Smooth muscle cell (in vitro differentiated cells): ENCODE measurements around the gene BCL2. TPM values are rescaled to one million over a fixed set of nuclear protein-coding genes. Genes with fewer than 3 reads are reported as not detected.

Experiments used
- DNase-seq: peaks from one replicate; lab custom pipeline; 2025; ENCODE audit not compliant: unreplicated experiment; lab: John Stamatoyannopoulos, UW
- H2AFZ ChIP-seq: fragments of 200-600 bp; sonication (generic); 2 replicates; pipeline ENCODE4 v1.6.0; 2016; ENCODE audit warnings: antibody characterized with exemption, low read depth, mild to moderate bottlenecking
- H3F3A ChIP-seq: fragments of 200-600 bp; sonication (generic); 2 replicates; pipeline ENCODE4 v1.6.0; 2017; ENCODE audit warnings: antibody characterized with exemption, low read depth
- H3K27ac ChIP-seq: fragments of 200-600 bp; sonication (generic); 2 replicates; pipeline ENCODE4 v1.5.1; 2016; ENCODE audit warnings: low read depth, mild to moderate bottlenecking
- H3K27me3 ChIP-seq: fragments of 200-600 bp; sonication (generic); 2 replicates; pipeline ENCODE4 v1.6.1; 2016; ENCODE audit warnings: low read depth, mild to moderate bottlenecking
- H3K36me3 ChIP-seq: fragments of 200-600 bp; sonication (generic); 2 replicates; pipeline ENCODE4 v1.5.1; 2016; ENCODE audit warnings: low read depth
- H3K4me1 ChIP-seq: fragments of 200-600 bp; sonication (generic); 2 replicates; pipeline ENCODE4 v1.5.1; 2016; ENCODE audit warnings: low read depth
- H3K4me2 ChIP-seq: fragments of 200-600 bp; sonication (generic); 2 replicates; pipeline ENCODE4 v1.6.0; 2016; ENCODE audit warnings: mild to moderate bottlenecking
- H3K4me3 ChIP-seq: fragments of 200-600 bp; sonication (generic); 2 replicates; pipeline ENCODE4 v1.5.1; 2016; ENCODE audit warnings: mild to moderate bottlenecking
- H3K79me2 ChIP-seq: fragments of 200-600 bp; sonication (generic); 2 replicates; pipeline ENCODE4 v1.6.0; 2016; ENCODE audit warnings: low read depth, mild to moderate bottlenecking
- H3K9ac ChIP-seq: fragments of 200-600 bp; sonication (generic); 2 replicates; pipeline ENCODE4 v1.6.0; 2016; ENCODE audit warnings: low read depth
- H3K9me3 ChIP-seq: fragments of 200-600 bp; sonication (generic); replicated peaks from 2 replicates; pipeline ENCODE4 v1.5.1; 2016; ENCODE audit warnings: low read depth
- H4K20me1 ChIP-seq: fragments of 200-600 bp; sonication (generic); 2 replicates; pipeline ENCODE4 v1.6.0; 2016; ENCODE audit warnings: low read depth
- WGBS: methylation state at CpG from one replicate; pipeline ENCODE4 v1.1.7; 2016; ENCODE audit warnings: low lambda C conversion rate; 5-methylcytosine and 5-hydroxymethylcytosine counted together
- polyA plus RNA-seq: library from polyadenylated mRNA; unstranded; fragments of >200 nt; fragmentation: Nextera tagmentation; extraction: Ambion mirVana; gene quantifications from 2 replicates; pipeline ENCODE4 v1.2.1, GENCODE V29; 2016
- total RNA-seq: library from RNA; depleted of rRNA; stranded (reverse); fragments of >200 nt; gene quantifications from 2 replicates; pipeline ENCODE4 v1.2.3, GENCODE V29; 2014
- TF ChIP-seq, protein P1 (sequence below): fragments of 200-600 bp; sonication (generic); IDR thresholded peaks from 2 replicates; pipeline ENCODE4 v1.5.1; 2017; ENCODE audit warnings: borderline replicate concordance, mild to moderate bottlenecking, antibody characterized with exemption; ENCODE audit not compliant: insufficient read depth, poor library complexity, severe bottlenecking

The BCL2 gene
- total and polyA plus RNA-seq, 2 experiments from 2014 or later: 0.85 TPM; not detected in 1

- no peak overlapping the region for H3K9ac ChIP-seq
- H3F3A ChIP-seq: no peaks in the 10 kb centered on the region
- H3K27me3 ChIP-seq: peaks cover 5% of the 10 kb centered on the region
- no peaks in the 10 kb centered on the region for H3K4me1 ChIP-seq
- H3K4me3 ChIP-seq: no peak overlapping the region
- DNase-seq: no peak
- no peak overlapping the region for H3K4me2 ChIP-seq
- no peaks in the 10 kb centered on the region for H3K9me3 ChIP-seq
- no peak overlapping the region for H3K27ac ChIP-seq
- no peaks in the 10 kb centered on the region for H3K79me2 ChIP-seq
- no peaks in the 10 kb centered on the region for H3K36me3 ChIP-seq
- TF ChIP-seq, protein P1, sequence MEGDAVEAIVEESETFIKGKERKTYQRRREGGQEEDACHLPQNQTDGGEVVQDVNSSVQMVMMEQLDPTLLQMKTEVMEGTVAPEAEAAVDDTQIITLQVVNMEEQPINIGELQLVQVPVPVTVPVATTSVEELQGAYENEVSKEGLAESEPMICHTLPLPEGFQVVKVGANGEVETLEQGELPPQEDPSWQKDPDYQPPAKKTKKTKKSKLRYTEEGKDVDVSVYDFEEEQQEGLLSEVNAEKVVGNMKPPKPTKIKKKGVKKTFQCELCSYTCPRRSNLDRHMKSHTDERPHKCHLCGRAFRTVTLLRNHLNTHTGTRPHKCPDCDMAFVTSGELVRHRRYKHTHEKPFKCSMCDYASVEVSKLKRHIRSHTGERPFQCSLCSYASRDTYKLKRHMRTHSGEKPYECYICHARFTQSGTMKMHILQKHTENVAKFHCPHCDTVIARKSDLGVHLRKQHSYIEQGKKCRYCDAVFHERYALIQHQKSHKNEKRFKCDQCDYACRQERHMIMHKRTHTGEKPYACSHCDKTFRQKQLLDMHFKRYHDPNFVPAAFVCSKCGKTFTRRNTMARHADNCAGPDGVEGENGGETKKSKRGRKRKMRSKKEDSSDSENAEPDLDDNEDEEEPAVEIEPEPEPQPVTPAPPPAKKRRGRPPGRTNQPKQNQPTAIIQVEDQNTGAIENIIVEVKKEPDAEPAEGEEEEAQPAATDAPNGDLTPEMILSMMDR: no peak
- H2AFZ ChIP-seq: no peak overlapping the region
- WGBS: 72% methylated on average over 12 of the region's 12 CpGs
- no peaks in the 10 kb centered on the region for H4K20me1 ChIP-seq
These were observed 56.9 kb downstream of the BCL2 start for GRCh38 chr18:63262369-63263335.

DNA sequence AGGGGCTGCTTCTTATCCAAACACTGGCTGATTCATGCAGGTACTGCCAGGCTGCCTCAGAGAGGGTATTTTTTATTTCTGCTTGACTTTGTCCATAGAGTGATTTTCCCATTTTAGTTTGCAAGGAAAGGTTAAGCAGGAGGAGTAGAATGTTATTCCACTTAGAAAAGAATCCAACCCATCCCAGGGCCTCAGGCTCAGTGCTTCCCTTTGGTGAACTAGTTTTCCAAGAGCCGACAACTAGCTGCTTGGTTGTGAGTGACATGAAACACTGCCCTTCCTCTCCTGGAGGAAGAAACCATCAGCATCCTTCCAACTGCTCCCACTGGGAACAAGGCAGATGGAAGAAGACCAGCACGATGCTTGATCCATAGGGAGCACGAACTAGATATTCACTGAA lies 58.5 kb downstream of the BCL2 start:
- Histone ChIP-seq H3K36me3 (no peaks in the 10 kb centered on the region), H3K4me2 (no peak overlapping the region), H3K4me3 (no peak overlapping the region), H3K27me3 (no peaks in the 10 kb centered on the region), H3K9me3 (no peaks in the 10 kb centered on the region), H3K9ac (no peak overlapping the region), H3K79me2 (no peaks in the 10 kb centered on the region), H3F3A (no peaks in the 10 kb centered on the region), H3K27ac (no peak overlapping the region), H4K20me1 (no peaks in the 10 kb centered on the region), H2AFZ (no peak overlapping the region), H3K4me1 (no peaks in the 10 kb centered on the region)
- 94% methylated on average over 3 of the region's 3 CpGs for WGBS
- TF ChIP-seq, protein P1: no peak
- no peak for DNase-seq

- Histone ChIP-seq H3K9ac (no peak overlapping the region), H3K9me3 (no peaks in the 10 kb centered on the region), H2AFZ (no peak overlapping the region), H3K4me3 (no peak overlapping the region), H3K4me2 (no peak overlapping the region), H4K20me1 (no peaks in the 10 kb centered on the region), H3F3A (no peaks in the 10 kb centered on the region), H3K79me2 (no peaks in the 10 kb centered on the region), H3K36me3 (no peaks in the 10 kb centered on the region), H3K4me1 (no peaks in the 10 kb centered on the region), H3K27me3 (no peaks in the 10 kb centered on the region), H3K27ac (no peak overlapping the region)
- no peak for DNase-seq
- TF ChIP-seq, protein P1: no peak
- 91% methylated on average over 7 of the region's 7 CpGs for WGBS
These were observed 59.2 kb downstream of the BCL2 start for GRCh38 chr18:63260380-63260754.
